HCT116 (cell line): ENCODE measurements around the gene TMEM184A. TPM values are rescaled to one million over a fixed set of nuclear protein-coding genes. Genes with fewer than 3 reads are reported as not detected.

Experiments used
- ATAC-seq: fragments of 200-7000 bp; cut with Tn5 transposase; 2 replicates; pipeline ENCODE4 v1.9.1; 2020; ENCODE audit warnings: mild to moderate bottlenecking, moderate library complexity
- BruUV-seq: library from RNA; stranded (reverse); fragments of 400-500 nt; replicated peaks from 2 replicates; lab custom pipeline; 2021; lab: Mats Ljungman, UMichigan
- CTCF ChIA-PET: fragments of 300-600 bp; sonication (Branson Sonifier 250); formaldehyde crosslinking; loops from one replicate; lab custom pipeline; 2021; ENCODE audit warnings: antibody characterized with exemption; lab: Charles Lee
- POLR2A ChIA-PET: fragments of 300-600, 350-600 bp; sonication (Branson Sonifier 250); formaldehyde crosslinking; loops from one replicate; lab custom pipeline; 2021; ENCODE audit warnings: antibody characterized with exemption; lab: Charles Lee
- RAD21 ChIA-PET, 2 experiments: fragments of 300-600 bp; sonication (Branson Sonifier 250); formaldehyde crosslinking; loops; one replicate each; lab custom pipeline; 2023; ENCODE audit warnings: low total read pairs in 2 of 2; ENCODE audit not compliant: uncharacterized antibody in 2 of 2, unreplicated experiment in 2 of 2, low non-redundant PET in 1 of 2; lab: Charles Lee
- DNase-seq: peaks from one replicate; pipeline ENCODE4 v3.0.0-alpha.2; 2010; ENCODE audit warnings: low read depth, low spot score
- H2AFZ ChIP-seq: fragments of 200-600 bp; shearing (Covaris generic), sonication (generic); 2 replicates; pipeline ENCODE4 v1.6.1; 2017; ENCODE audit warnings: low read depth, mixed run types, mixed read lengths, antibody characterized with exemption, low read length; ENCODE audit not compliant: poor library complexity, severe bottlenecking
- H3K27ac ChIP-seq: 2 replicates; pipeline ENCODE4 v1.5.1; 2012; ENCODE audit warnings: low read depth, low read length
- H3K27me3 ChIP-seq: fragments of 200-600 bp; sonication (generic); 2 replicates; pipeline ENCODE4 v1.6.1; 2016; ENCODE audit warnings: mixed run types, low read length, mixed read lengths; ENCODE audit not compliant: insufficient read depth
- H3K36me3 ChIP-seq, 2 experiments: fragments of 200-500 bp in 1 of 2; fragments of 200-600 bp in 1 of 2; sonication (Bioruptor generic) in 1 of 2; sonication (generic) in 1 of 2; 2 replicates each; pipeline versions ENCODE4 v1.5.1 to v1.6.1; 2014 to 2016; ENCODE audit warnings: low read length in 2 of 2, inconsistent platforms in 1 of 2, mixed read lengths in 1 of 2, mixed run types in 1 of 2; ENCODE audit not compliant: insufficient read depth in 2 of 2, control insufficient read depth in 1 of 2
- H3K4me1 ChIP-seq, 2 experiments: fragments of 200-600 bp in 1 of 2; sonication (generic) in 1 of 2; 2 replicates each; pipeline versions ENCODE4 v1.5.1 to v1.6.1; 2012 to 2017; ENCODE audit warnings: low read length in 2 of 2, inconsistent platforms in 1 of 2, mild to moderate bottlenecking in 1 of 2, mixed read lengths in 1 of 2, mixed run types in 1 of 2, moderate library complexity in 1 of 2; ENCODE audit not compliant: insufficient read depth in 2 of 2, control insufficient read depth in 1 of 2
- H3K4me2 ChIP-seq: fragments of 200-600 bp; sonication (generic); 2 replicates; pipeline ENCODE4 v1.6.1; 2017; ENCODE audit warnings: mixed run types, low read length, mixed read lengths
- H3K4me3 ChIP-seq, 2 experiments: fragments of 200-600 bp in 1 of 2; sonication (generic) in 1 of 2; replicated peaks in 1 of 2; 2 replicates each; pipeline ENCODE4 v1.5.1; 2011 to 2016; ENCODE audit warnings: low read length in 2 of 2, control low read depth in 1 of 2, low read depth in 1 of 2, mild to moderate bottlenecking in 1 of 2, mixed read lengths in 1 of 2, mixed run types in 1 of 2
- H3K79me2 ChIP-seq: fragments of 200-600 bp; sonication (generic); 2 replicates; pipeline ENCODE4 v1.6.1; 2017; ENCODE audit warnings: mild to moderate bottlenecking, mixed run types, low read length, moderate library complexity, mixed read lengths; ENCODE audit not compliant: insufficient read depth
- H3K9ac ChIP-seq: fragments of 200-600 bp; sonication (generic); 2 replicates; pipeline ENCODE4 v1.6.1; 2016; ENCODE audit warnings: low read length, mixed read lengths
- H3K9me2 ChIP-seq: fragments of 200-600 bp; sonication (generic), shearing (Covaris generic); 2 replicates; pipeline ENCODE4 v1.6.1; 2017; ENCODE audit warnings: mixed run types, mild to moderate bottlenecking, moderate library complexity; ENCODE audit not compliant: insufficient read depth
- H3K9me3 ChIP-seq, 2 experiments: fragments of 200-500 bp in 1 of 2; fragments of 200-600 bp in 1 of 2; sonication (Bioruptor generic) in 1 of 2; sonication (generic) in 1 of 2; 2 replicates each; pipeline ENCODE4 v1.6.1; 2014 to 2017; ENCODE audit warnings: low read length in 2 of 2, mixed read lengths in 2 of 2, inconsistent platforms in 1 of 2, low read depth in 1 of 2, mild to moderate bottlenecking in 1 of 2, mixed run types in 1 of 2, moderate library complexity in 1 of 2; ENCODE audit not compliant: control insufficient read depth in 1 of 2, insufficient read depth in 1 of 2
- H4K20me1 ChIP-seq: fragments of 200-600 bp; sonication (generic), shearing (Covaris generic); 2 replicates; pipeline ENCODE4 v1.6.1; 2017; ENCODE audit warnings: mixed run types, mild to moderate bottlenecking, moderate library complexity; ENCODE audit not compliant: insufficient read depth
- CBX3 ChIP-seq: IDR thresholded peaks from 2 replicates; pipeline ENCODE4 v1.6.1; 2012; ENCODE audit warnings: low read depth
- EZH2phosphoT487 ChIP-seq: fragments of 200-600 bp; IDR thresholded peaks from 2 replicates; pipeline ENCODE4 v1.6.1; 2018; ENCODE audit warnings: antibody characterized with exemption, borderline replicate concordance
- JUND ChIP-seq: IDR thresholded peaks from 2 replicates; pipeline ENCODE4 v1.6.1; 2012
- POLR2AphosphoS5 ChIP-seq: IDR thresholded peaks from 2 replicates; pipeline ENCODE4 v1.6.1; 2011; ENCODE audit warnings: mild to moderate bottlenecking, low read depth, low read length, moderate library complexity
- RAD21 ChIP-seq: IDR thresholded peaks from 2 replicates; pipeline ENCODE4 v1.6.1; 2012; ENCODE audit warnings: low read depth, mild to moderate bottlenecking
- ZNF274 ChIP-seq: fragments of 200-500 bp; sonication (Bioruptor generic); IDR thresholded peaks from 2 replicates; pipeline ENCODE4 v1.6.1; 2014; ENCODE audit warnings: mild to moderate bottlenecking, low read depth, low read length, inconsistent platforms
- intact Hi-C: fragments of 100-400 bp; cut with micrococcal nuclease; formaldehyde crosslinking; loops from 2 replicates; pipeline ENCODE4 v1.10.0; 2022
- total RNA-seq: library from RNA; stranded (reverse); gene quantifications from one replicate; pipeline ENCODE4 v1.2.1, GENCODE V29; 2021; ENCODE audit not compliant: unreplicated experiment

Gene TMEM184A
- total RNA-seq, 1 experiment from 2014 or later = 34.8 TPM

GRCh38 chr7:1543826-1544177, 12.2 kb downstream of the TMEM184A start (continued):
- TF ChIP-seq ZNF274 (no peak), CBX3 (no peak), RAD21 (no peak), JUND (no peak)
- TF ChIP-seq, all 23 proteins: peak for 0

DNA sequence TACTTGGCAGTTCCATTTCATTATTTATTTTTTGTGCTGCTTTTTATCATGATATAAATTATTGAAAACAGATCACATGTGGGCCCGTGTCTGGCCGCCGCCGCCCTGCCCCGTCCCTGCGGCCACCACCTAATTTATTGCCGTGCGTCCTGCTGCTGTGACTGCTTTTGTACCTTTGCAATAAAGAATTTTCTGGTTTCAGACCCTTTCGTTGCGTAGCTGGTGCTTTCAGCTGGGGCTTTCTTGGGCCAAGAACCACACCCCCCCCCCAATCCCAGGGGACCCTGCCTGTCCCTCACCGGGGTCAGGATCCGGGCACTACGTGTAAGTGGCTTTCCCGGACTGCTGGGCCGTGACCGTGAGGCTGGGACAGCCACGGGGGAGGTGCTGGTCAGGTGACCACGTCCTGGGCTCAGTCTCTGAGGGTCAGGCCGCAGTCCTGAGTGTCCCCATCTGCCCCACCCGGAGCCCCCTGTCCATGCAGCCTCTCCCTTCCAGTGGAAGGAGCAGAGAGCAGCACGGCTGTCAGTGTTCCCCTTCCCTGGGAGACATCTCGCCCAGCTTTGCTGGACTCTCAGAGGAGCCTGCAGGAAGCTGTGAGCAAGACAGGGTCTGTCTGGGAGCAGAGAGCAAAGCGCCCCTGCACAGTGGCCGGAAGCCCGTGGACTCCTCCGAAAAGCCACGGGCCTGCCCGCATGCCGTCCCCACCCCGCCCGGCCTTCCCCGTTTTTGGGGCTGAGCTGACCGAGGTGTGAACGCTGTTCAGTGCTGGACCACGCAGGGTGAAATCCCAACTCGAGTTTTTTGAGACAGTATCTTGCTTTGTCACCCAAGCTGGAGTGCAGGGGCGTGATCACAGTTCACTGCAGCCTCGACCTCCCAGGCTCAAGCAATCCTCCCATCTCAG, 12.9 kb downstream of the TMEM184A start:
- no peaks in the 10 kb centered on the region; the same call in 1 of the 2 replicates for H4K20me1 ChIP-seq
- RAD21 ChIA-PET = no interaction called here
- H3K9me3 ChIP-seq = no peaks in the 10 kb centered on the region
- no peak overlapping the region for H3K4me3 ChIP-seq
- H3K79me2 ChIP-seq = peaks cover 19% of the 10 kb centered on the region
- ATAC-seq = peak; percentile 18
- H3K9me2 ChIP-seq = no peaks in the 10 kb centered on the region
- TF ChIP-seq POLR2AphosphoS5 (no peak), EZH2phosphoT487 (no peak)
- no peaks in the 10 kb centered on the region for H3K27me3 ChIP-seq
- peaks cover 1 to 3% of the 10 kb centered on the region in 2 experiments; a peak in 2 of 4 replicates for H3K4me1 ChIP-seq
- H3K4me2 ChIP-seq = no peak overlapping the region
- intact Hi-C loops = no loop called here
- H3K9ac ChIP-seq = no peak overlapping the region
- POLR2A ChIA-PET = interaction anchor here (1.1 kb wide), 1 partner anchor 12 kb away, joined by 4 read pairs; the partner anchor contains the start of gene TMEM184A
- peak overlapping the region; percentile 10; the same call in 1 of the 2 replicates for H3K27ac ChIP-seq
- CTCF ChIA-PET = interaction anchor here (1.2 kb wide), 1 partner anchor 13 kb away, joined by 4 read pairs; the partner anchor contains the start of gene TMEM184A
- no peak overlapping the region for H2AFZ ChIP-seq
- DNase-seq = no peak
- BruUV-seq = no TSS peak
- H3K36me3 ChIP-seq = peaks cover 9 to 19% of the 10 kb centered on the region in 2 experiments; a peak in 3 of 4 replicates

- Histone ChIP-seq H3K4me3 (no peak overlapping the region), H3K9ac (no peak overlapping the region), H3K4me1 (peaks cover 9 to 10% of the 10 kb centered on the region in 2 experiments), H3K27ac (0 out of 2 replicates have a peak overlapping the region, but pooled peaks have one; percentile 9), H3K9me2 (no peaks in the 10 kb centered on the region), H2AFZ (no peak overlapping the region), H3K79me2 (peaks cover 27% of the 10 kb centered on the region), H3K4me2 (no peak overlapping the region)
- no peak for ATAC-seq
- RAD21 ChIA-PET = no interaction called here
- intact Hi-C loops = no loop called here
- TF ChIP-seq EZH2phosphoT487 (no peak), POLR2AphosphoS5 (peak; percentile 50)
- TF ChIP-seq, all 23 proteins: peak for 1
- no peaks in the 10 kb centered on the region for H3K27me3 ChIP-seq
- no TSS peak for BruUV-seq
- ChIA-PET POLR2A (no interaction called here), CTCF (no interaction called here)
- DNase-seq = no peak
- H3K36me3 ChIP-seq = peaks cover 9 to 19% of the 10 kb centered on the region in 2 experiments; a peak in 3 of 4 replicates
- H3K9me3 ChIP-seq = no peaks in the 10 kb centered on the region
- no peaks in the 10 kb centered on the region; the same call in 1 of the 2 replicates for H4K20me1 ChIP-seq
Observed at GRCh38 chr7:1542329-1542728, 13.7 kb downstream of the TMEM184A start.
